HL-60 (cell line): ENCODE data around the gene FAM174C.
"Not testable (repeated sequence)": the region's sequence is repeated elsewhere in the genome, so short reads cannot be mapped to it uniquely, and the experiment has no call there.

Experiments
- DNase-seq, 2 experiments: peaks; one replicate each; pipeline ENCODE4 v3.0.0-alpha.2; 2010 to 2020; ENCODE audit warnings: low read depth in 1 of 2, low spot score in 1 of 2
- H3K27ac ChIP-seq: fragments of 250-450 bp; sonication (Bioruptor Pico); replicated peaks from 2 replicates; pipeline ENCODE4 v1.5.1; 2020; ENCODE audit warnings: mild to moderate bottlenecking, moderate library complexity
- H3K27me3 ChIP-seq: fragments of 250-450 bp; sonication (Bioruptor Pico); 2 replicates; pipeline ENCODE4 v1.5.1; 2021; ENCODE audit warnings: mild to moderate bottlenecking, moderate library complexity; ENCODE audit not compliant: insufficient read depth, poor library complexity, severe bottlenecking
- H3K4me3 ChIP-seq: replicated peaks from 2 replicates; pipeline ENCODE4 v1.5.1; 2011; ENCODE audit warnings: mild to moderate bottlenecking, control low read depth, low read length; ENCODE audit not compliant: insufficient read depth
- GABPA ChIP-seq: IDR thresholded peaks from 2 replicates; pipeline ENCODE4 v1.6.1; 2012; ENCODE audit warnings: low read depth
- POLR2AphosphoS5 ChIP-seq: IDR thresholded peaks from 2 replicates; pipeline ENCODE4 v1.6.1; 2012; ENCODE audit warnings: low read depth
- SPI1 ChIP-seq: IDR thresholded peaks from 2 replicates; pipeline ENCODE4 v1.6.1; 2012; ENCODE audit warnings: low read depth, mild to moderate bottlenecking, borderline replicate concordance
- TF ChIP-seq, protein P1 (sequence below): IDR thresholded peaks from 2 replicates; pipeline ENCODE4 v1.6.1; 2012; ENCODE audit warnings: low read depth; ENCODE audit not compliant: insufficient replicate concordance
- TF ChIP-seq, protein P2 (sequence below): IDR thresholded peaks from one replicate; pipeline ENCODE4 v1.5.1; 2011; ENCODE audit warnings: low read length, control low read depth, inconsistent platforms; ENCODE audit not compliant: insufficient read depth

Gene FAM174C

DNA sequence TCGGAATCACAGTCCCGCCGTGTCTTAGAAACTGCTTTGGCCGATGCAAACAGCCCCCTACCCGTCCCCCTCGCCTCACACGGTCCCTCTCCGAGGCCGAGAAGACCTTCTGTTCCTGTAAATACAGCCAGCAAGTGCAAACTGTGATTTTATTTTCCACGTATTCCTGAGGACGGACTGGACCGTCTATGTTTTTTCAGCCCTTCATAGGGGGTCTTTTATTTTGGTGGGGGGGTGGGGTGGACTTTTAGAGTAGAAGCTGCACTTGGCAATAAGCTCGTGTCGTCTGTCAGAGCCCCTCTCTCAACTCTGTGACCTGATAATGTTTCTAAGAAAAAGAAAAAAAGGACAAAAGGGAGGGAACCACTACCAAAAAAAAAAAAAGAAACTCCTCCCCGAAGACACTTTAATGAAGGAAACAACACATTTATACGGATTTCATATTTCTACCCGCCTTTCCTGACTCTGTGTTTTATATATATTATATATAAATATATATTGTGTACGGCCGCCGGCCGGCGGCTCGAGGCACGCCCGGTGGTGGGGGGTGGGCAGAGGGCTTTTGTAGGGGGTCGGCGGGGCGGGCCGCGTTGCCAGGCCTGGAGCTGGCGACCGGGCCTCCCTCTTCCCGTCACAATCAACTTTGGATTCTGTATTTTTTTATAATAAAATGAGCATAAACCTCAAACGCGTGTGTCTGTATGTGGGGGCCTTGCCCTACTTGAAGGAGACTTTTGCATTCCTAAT, 25.6 kb downstream of the FAM174C start:
- TF ChIP-seq, protein P1, sequence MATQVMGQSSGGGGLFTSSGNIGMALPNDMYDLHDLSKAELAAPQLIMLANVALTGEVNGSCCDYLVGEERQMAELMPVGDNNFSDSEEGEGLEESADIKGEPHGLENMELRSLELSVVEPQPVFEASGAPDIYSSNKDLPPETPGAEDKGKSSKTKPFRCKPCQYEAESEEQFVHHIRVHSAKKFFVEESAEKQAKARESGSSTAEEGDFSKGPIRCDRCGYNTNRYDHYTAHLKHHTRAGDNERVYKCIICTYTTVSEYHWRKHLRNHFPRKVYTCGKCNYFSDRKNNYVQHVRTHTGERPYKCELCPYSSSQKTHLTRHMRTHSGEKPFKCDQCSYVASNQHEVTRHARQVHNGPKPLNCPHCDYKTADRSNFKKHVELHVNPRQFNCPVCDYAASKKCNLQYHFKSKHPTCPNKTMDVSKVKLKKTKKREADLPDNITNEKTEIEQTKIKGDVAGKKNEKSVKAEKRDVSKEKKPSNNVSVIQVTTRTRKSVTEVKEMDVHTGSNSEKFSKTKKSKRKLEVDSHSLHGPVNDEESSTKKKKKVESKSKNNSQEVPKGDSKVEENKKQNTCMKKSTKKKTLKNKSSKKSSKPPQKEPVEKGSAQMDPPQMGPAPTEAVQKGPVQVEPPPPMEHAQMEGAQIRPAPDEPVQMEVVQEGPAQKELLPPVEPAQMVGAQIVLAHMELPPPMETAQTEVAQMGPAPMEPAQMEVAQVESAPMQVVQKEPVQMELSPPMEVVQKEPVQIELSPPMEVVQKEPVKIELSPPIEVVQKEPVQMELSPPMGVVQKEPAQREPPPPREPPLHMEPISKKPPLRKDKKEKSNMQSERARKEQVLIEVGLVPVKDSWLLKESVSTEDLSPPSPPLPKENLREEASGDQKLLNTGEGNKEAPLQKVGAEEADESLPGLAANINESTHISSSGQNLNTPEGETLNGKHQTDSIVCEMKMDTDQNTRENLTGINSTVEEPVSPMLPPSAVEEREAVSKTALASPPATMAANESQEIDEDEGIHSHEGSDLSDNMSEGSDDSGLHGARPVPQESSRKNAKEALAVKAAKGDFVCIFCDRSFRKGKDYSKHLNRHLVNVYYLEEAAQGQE, result no peak
- TF ChIP-seq, protein P2, sequence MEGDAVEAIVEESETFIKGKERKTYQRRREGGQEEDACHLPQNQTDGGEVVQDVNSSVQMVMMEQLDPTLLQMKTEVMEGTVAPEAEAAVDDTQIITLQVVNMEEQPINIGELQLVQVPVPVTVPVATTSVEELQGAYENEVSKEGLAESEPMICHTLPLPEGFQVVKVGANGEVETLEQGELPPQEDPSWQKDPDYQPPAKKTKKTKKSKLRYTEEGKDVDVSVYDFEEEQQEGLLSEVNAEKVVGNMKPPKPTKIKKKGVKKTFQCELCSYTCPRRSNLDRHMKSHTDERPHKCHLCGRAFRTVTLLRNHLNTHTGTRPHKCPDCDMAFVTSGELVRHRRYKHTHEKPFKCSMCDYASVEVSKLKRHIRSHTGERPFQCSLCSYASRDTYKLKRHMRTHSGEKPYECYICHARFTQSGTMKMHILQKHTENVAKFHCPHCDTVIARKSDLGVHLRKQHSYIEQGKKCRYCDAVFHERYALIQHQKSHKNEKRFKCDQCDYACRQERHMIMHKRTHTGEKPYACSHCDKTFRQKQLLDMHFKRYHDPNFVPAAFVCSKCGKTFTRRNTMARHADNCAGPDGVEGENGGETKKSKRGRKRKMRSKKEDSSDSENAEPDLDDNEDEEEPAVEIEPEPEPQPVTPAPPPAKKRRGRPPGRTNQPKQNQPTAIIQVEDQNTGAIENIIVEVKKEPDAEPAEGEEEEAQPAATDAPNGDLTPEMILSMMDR, result no peak
- TF ChIP-seq SPI1 (no peak), POLR2AphosphoS5 (no peak), GABPA (no peak)
- DNase-seq, result no peak
- H3K4me3 ChIP-seq, result no peak overlapping the region
- peaks cover 12% of the 10 kb centered on the region for H3K27me3 ChIP-seq
- no peak overlapping the region for H3K27ac ChIP-seq

DNA sequence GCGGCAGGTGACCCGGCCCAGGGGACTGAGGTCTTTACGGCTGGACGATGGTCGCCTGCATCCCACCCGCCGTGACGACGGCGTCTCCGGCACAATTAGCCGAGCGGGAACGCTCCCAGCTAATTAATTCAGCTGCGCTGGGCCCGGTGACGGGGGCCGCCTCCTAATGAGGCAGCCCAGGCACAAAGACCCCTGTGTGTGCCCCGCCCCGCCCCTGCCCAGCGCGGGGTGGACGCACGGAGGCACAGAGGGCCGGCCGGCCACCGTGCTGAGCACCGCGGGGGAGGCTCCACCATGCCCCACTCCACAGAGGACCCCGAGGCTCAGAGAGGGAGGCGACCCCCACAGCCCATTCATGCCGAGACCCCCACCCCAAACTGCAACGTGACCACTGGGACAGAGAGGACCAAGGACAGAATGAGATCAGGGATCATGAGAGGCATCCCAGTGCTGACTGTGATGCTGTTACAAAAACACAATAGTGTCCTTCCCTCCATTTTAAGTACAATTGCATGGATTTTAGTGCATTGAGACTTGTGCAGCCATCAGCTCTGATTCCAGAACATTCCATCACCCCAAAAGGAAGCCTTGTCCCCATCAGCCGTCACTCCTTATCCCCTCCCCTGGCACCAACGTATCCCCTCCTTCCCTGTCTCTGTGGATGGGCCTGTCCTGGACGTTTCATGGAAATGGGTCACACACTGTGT, 27.4 kb downstream of the FAM174C start:
- no peak for DNase-seq
- H3K27me3 ChIP-seq, result no peaks in the 10 kb centered on the region
- no peak overlapping the region for H3K27ac ChIP-seq
- no peak overlapping the region for H3K4me3 ChIP-seq
- no peak for TF ChIP-seq SPI1
- TF ChIP-seq, protein P1, result no peak
- no peak for TF ChIP-seq GABPA
- no peak for TF ChIP-seq POLR2AphosphoS5
- TF ChIP-seq, protein P2, result no peak

DNA sequence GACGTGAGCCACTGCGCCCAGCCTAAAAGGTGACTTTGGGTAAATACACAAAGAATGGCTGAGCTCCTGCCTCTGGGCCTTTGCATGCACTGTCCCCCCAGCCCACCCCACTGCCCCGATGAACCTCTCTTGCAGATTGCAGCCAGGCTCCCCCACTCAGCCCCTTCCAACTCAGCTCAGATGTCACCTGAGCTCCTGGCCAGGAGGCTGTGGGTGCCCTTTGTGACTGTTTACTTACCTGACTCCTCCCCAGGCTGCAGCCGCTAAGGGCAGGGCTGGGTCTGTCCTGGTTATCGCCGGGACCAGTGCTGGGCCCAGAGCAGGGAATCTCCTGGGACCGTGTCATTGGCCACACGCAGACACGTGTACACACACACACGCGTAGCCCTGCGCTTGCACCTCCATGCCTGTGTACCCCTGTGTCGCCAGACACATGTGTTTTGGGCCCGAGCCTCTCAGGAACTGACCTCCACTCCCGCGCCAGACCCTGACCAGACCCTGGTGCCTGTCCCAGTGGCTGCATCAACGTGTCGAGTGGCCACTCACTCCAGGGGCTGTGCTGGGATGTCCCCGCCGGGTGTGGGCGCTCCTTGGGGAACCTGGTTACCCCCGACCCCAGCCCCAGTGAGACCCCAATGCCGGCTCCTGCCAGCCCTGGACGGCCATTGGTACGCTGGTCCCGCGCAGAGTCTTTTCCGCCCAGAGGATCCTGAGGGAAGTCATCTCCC, 29.0 kb downstream of the FAM174C start:
- TF ChIP-seq GABPA (no peak), POLR2AphosphoS5 (no peak), SPI1 (no peak)
- TF ChIP-seq, protein P2, result no peak
- TF ChIP-seq, protein P1, result no peak
- Histone ChIP-seq H3K27ac (no peak overlapping the region), H3K4me3 (no peak overlapping the region), H3K27me3 (no peaks in the 10 kb centered on the region)
- no peak for DNase-seq

DNA sequence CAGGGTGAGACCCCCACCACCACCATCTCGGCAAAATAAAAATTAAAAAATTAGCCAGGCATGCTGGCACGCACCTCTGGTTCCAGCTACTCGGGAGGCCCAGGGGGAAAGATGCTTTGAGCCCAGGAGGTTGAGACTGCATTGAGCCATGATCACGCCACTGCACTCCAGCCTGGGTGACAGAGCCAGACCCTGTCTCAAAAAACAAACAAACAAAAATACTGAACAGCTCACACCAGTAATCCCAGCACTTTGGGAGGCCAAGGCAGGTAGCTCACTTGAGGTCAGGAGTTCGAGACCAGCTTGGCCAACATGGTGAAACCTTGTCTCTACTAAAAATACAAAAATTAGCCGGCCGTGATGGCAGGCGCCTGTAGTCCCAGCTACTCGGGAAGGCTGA, 30.0 kb downstream of the FAM174C start:
- not testable (repeated sequence) for H3K27ac ChIP-seq, H3K27me3 ChIP-seq, H3K4me3 ChIP-seq, DNase-seq
